H1 (cell line): ENCODE results near the gene C5. TPM values are rescaled to one million over a fixed set of nuclear protein-coding genes. Genes with fewer than 3 reads are reported as not detected.

Source experiments
- SAP30 ChIP-seq: fragments of 300-600 bp; sonication (generic); IDR thresholded peaks from 2 replicates; pipeline ENCODE4 v1.7.1; 2012; ENCODE audit warnings: low read length, moderate library complexity, mild to moderate bottlenecking, inconsistent platforms; ENCODE audit not compliant: insufficient read depth, insufficient replicate concordance
- polyA plus RNA-seq, 7 experiments: library from polyadenylated mRNA; depleted of rRNA in 3 of 7; stranded (reverse) in 5 of 7; unstranded in 2 of 7; fragments of >200 nt in 5 of 7; fragments of 200-250 nt in 2 of 7; gene quantifications; 1 replicate in 5 of 7; 2 replicates in 1 of 7; 4 replicates in 1 of 7; pipeline versions ENCODE4 v1.2.1 to v1.2.3, GENCODE V29; 2011 to 2013; ENCODE audit warnings: missing spikeins in 2 of 7, mixed read lengths in 2 of 7
- total RNA-seq: library from RNA; stranded (reverse); fragmentation: NEBNext Ultra II Directional; extraction: Animal tissue kit (Norgen Biotek cat#: 25700); gene quantifications from 2 replicates; pipeline ENCODE4 v1.2.1, GENCODE V29; 2021

The C5 gene
- total and polyA plus RNA-seq, 2 of the 8 experiments (the other 6 are each of a cell fraction or from before 2014, with no cell fraction given) = 0.24 to 0.35 TPM

DNA sequence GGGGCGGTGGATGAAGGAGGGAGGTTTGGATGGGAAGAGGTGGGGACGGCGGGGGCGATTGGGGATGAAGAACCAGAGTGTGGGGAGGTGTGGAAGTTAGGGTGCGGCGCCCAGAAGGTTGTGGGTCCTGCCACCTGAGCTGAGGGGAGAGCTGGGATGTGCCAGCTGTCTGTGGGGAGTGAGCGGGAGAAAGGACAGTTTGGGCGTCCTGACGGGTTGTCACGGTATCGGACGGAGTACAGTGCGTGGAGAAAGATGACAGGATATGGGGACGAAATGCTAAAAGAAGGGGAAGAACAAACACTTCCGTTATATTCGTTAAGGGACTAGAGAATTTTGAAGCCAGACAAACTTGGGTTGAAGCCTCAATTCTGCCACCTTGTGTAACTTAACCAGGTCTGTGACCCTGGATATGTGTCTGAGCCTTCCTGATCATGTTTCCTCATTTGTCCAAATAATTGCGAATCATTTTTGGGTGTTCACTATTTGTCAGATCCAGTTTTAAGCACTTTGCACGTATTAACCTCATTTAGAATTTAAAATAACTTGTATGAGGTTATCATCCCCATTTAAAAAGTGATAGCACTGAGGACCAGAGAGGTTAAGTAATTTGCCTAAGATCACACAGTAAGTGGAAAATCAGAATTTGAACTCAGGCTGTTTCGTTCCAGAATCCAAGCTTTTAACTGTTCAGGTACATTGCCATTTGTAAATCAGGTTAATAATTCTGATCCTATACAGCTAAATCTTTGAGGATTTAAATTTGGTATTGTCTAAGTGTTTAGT lies 25.4 kb upstream of the C5 start (continued):
- TF ChIP-seq SAP30 = peak; percentile 83
